ENCODE results near the gene MGAT4D.

DNA sequence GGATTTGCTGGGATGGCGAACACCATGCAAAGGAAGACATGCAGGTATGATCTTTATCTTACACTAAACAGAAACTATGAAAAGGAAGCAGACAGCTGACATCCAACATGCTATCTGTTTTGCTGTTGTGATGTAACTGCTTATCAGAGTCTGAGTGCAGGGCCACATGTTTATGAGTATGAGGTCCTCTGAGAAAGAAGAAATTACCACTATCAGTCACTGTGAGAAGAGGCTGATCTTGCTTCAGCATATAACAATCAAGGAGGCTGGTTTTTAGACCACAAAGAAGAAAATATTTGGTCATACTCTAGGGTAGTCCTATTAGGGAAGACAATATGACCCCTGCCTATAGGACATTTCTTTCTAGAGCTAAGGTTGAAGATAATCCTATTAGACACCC, 89.1 kb downstream of the MGAT4D start:
- TF ChIP-seq, protein P1, sequence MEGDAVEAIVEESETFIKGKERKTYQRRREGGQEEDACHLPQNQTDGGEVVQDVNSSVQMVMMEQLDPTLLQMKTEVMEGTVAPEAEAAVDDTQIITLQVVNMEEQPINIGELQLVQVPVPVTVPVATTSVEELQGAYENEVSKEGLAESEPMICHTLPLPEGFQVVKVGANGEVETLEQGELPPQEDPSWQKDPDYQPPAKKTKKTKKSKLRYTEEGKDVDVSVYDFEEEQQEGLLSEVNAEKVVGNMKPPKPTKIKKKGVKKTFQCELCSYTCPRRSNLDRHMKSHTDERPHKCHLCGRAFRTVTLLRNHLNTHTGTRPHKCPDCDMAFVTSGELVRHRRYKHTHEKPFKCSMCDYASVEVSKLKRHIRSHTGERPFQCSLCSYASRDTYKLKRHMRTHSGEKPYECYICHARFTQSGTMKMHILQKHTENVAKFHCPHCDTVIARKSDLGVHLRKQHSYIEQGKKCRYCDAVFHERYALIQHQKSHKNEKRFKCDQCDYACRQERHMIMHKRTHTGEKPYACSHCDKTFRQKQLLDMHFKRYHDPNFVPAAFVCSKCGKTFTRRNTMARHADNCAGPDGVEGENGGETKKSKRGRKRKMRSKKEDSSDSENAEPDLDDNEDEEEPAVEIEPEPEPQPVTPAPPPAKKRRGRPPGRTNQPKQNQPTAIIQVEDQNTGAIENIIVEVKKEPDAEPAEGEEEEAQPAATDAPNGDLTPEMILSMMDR (IDR thresholded peaks at IDR 0.05) = no peak
- TF ChIP-seq POLR2A (IDR thresholded peaks at IDR 0.05) = no peak

All from uterus (tissue), 2 donors.